HFFc6 (cell line): Measurements from ENCODE around the gene PLA2G3. TPM values are rescaled to one million over a fixed set of nuclear protein-coding genes. Genes with fewer than 3 reads are reported as not detected.

ENCODE experiments used
- DNase-seq: peaks from one replicate; pipeline ENCODE4 v3.0.0-alpha.2; 2018
- H3K27ac Mint-ChIP-seq: 2 replicates; pipeline ENCODE4 v1.8.0; 2020; ENCODE audit warnings: mild to moderate bottlenecking, mixed read lengths
- H3K27me3 Mint-ChIP-seq: 2 replicates; pipeline ENCODE4 v1.8.0; 2021; ENCODE audit warnings: mild to moderate bottlenecking, moderate library complexity, mixed read lengths; ENCODE audit not compliant: insufficient read depth
- H3K36me3 Mint-ChIP-seq: 2 replicates; pipeline ENCODE4 v1.8.0; 2021; ENCODE audit warnings: low read depth, mixed read lengths
- H3K4me1 Mint-ChIP-seq: 2 replicates; pipeline ENCODE4 v1.8.0; 2020; ENCODE audit warnings: low read depth, mixed read lengths
- H3K4me3 Mint-ChIP-seq: 2 replicates; pipeline ENCODE4 v1.8.0; 2020; ENCODE audit warnings: mild to moderate bottlenecking, moderate library complexity, mixed read lengths
- H3K9me3 Mint-ChIP-seq: 2 replicates; pipeline ENCODE4 v1.8.0; 2020; ENCODE audit warnings: mild to moderate bottlenecking, mixed read lengths
- total RNA-seq, 6 experiments: library from RNA; stranded (reverse); fragmentation: NEBNext Ultra II Directional; extraction: Animal tissue kit (Norgen Biotek cat#: 25700); gene quantifications; 2 replicates in 1 of 6; 3 replicates in 5 of 6; pipeline ENCODE4 v1.2.3, GENCODE V29; 2021
- TF ChIP-seq, protein P1 (sequence below): fragments of 200-600 bp; sonication (generic); IDR thresholded peaks from 2 replicates; pipeline ENCODE4 v1.5.0; 2021; ENCODE audit warnings: antibody characterized with exemption, mild to moderate bottlenecking

PLA2G3 gene
- total RNA-seq, 6 experiments from 2014 or later, result 0.05 TPM; not detected in 5

DNA sequence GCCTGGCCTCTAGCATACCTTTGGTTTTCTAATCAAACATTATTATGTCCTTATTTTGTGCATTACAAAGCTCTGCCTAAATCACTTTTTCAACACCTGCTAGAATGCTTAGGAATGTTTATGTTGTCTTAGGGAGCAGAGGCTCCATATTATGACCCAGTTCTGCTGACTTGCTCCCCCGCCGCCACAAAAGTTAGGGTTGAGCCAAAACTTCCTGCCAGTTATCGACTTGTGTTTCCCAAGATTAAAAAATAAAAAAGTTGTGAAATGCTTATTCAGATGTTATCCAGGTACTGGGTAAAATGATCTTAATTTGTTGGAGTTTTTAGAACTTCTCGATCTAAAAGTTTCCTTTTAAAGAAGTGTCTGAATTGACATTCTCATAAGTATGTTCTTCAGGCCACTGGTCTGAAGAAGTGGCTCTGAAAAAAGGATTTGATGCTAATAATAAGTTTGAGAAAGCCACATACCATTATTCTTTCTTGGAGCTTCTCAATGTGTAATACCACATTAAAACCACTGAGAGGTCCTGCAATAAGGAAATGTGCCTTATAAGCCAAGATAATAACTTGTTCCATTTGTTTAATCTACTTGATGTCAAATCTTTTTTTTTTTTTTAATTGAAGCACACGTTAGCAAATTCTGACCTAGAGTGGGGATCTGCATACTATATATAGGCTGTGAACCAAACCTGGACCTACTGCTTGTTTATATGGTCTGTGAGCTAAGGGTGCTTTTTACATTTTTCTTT, 21.9 kb upstream of the PLA2G3 start:
- Mint-ChIP-seq H3K27me3 (no peaks in the 10 kb centered on the region; the same call in 1 of the 2 replicates), H3K27ac (peak overlapping the region; percentile 21; the same call in 1 of the 2 replicates), H3K36me3 (peaks cover 23% of the 10 kb centered on the region), H3K9me3 (no peaks in the 10 kb centered on the region), H3K4me1 (peaks cover 37% of the 10 kb centered on the region), H3K4me3 (peak overlapping the region; percentile 98)
- DNase-seq, result no peak
- TF ChIP-seq, protein P1, sequence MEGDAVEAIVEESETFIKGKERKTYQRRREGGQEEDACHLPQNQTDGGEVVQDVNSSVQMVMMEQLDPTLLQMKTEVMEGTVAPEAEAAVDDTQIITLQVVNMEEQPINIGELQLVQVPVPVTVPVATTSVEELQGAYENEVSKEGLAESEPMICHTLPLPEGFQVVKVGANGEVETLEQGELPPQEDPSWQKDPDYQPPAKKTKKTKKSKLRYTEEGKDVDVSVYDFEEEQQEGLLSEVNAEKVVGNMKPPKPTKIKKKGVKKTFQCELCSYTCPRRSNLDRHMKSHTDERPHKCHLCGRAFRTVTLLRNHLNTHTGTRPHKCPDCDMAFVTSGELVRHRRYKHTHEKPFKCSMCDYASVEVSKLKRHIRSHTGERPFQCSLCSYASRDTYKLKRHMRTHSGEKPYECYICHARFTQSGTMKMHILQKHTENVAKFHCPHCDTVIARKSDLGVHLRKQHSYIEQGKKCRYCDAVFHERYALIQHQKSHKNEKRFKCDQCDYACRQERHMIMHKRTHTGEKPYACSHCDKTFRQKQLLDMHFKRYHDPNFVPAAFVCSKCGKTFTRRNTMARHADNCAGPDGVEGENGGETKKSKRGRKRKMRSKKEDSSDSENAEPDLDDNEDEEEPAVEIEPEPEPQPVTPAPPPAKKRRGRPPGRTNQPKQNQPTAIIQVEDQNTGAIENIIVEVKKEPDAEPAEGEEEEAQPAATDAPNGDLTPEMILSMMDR, result peak; percentile 59

DNA sequence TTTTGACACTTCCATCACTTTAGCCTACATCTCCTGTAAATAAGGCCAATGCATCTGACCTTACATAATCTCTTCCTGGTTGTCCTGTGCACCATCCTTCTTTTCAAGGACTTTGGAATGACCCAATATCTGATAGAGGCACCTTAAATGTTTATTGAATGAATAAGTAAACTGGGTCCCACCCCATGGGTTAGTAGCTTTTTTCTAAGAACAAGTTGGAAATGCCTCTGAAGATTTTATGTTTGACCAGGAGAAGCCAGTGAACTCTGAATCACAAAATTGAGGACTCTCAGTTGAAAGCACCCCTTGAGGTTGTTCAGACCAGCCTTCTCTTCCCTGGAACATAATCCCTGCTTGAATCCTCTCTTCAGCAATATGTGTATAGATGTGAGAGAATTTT, 21.1 kb upstream of the PLA2G3 start:
- H3K4me1 Mint-ChIP-seq, result peaks cover 38% of the 10 kb centered on the region
- no peaks in the 10 kb centered on the region for H3K9me3 Mint-ChIP-seq
- H3K36me3 Mint-ChIP-seq, result peaks cover 23% of the 10 kb centered on the region
- TF ChIP-seq, protein P1, result no peak
- H3K4me3 Mint-ChIP-seq, result peak overlapping the region; percentile 98
- H3K27me3 Mint-ChIP-seq, result no peaks in the 10 kb centered on the region
- H3K27ac Mint-ChIP-seq, result peak overlapping the region; percentile 94; the same call in 1 of the 2 replicates
- no peak for DNase-seq

DNA sequence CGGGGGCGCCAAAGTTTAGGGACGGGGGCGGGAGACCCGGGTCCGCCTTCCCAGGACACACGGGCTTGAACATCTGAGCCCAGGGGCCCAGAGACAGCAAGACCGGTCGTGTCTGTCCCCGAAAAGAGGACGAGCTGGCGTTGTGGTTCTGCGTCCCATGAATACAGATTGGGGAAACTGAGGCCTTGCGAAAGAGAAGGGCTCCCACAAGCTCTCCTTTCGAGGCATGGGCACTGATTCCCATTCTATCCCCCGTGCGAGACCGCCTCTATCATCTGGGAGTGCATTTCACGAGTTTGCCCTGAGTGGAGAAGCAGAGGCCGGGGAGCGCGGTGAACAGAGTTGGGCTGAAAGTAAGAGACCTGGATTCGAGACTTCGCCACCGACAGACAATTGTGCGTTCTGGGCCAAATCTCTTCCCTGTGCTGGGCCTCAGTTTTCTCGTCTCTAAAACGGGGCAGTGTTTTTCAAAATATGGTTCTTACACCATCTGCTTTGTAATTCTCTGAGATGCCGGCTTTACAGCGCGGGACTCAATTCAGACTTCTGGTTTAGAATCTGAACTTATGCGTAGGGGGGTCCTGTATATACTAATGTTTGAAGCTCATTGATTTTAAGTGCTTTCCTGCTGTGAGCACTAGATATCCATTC, 20.1 kb upstream of the PLA2G3 start:
- H3K4me1 Mint-ChIP-seq, result peaks cover 47% of the 10 kb centered on the region
- H3K27me3 Mint-ChIP-seq, result no peaks in the 10 kb centered on the region
- TF ChIP-seq, protein P1, result no peak
- peak overlapping the region; percentile 94 for H3K27ac Mint-ChIP-seq
- peak overlapping the region; percentile 98 for H3K4me3 Mint-ChIP-seq
- no peak for DNase-seq
- peaks cover 22% of the 10 kb centered on the region for H3K36me3 Mint-ChIP-seq
- no peaks in the 10 kb centered on the region for H3K9me3 Mint-ChIP-seq

DNA sequence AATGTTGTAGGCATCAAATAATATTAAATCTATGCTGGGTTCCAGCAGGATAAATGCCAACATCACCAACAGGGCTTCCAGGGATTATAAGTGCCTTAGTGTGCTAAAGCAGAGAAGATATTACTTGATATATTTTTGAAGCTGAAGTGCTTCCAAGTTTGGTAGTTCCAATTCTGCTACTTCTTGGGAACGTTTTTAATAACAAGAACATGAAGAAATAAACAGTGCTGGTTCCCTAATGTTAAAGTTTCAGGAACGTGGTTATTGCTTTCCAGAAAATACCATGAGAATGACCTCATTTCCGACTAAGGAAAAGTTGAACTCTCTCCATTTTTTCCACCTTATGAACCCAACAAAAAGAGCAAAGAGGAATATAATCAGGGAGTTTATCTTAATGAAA, 15.1 kb upstream of the PLA2G3 start:
- DNase-seq, result peak; percentile 42
- TF ChIP-seq, protein P1, result no peak
- no peaks in the 10 kb centered on the region for H3K9me3 Mint-ChIP-seq
- H3K4me3 Mint-ChIP-seq, result no peak overlapping the region
- peaks cover 24% of the 10 kb centered on the region for H3K4me1 Mint-ChIP-seq
- H3K27me3 Mint-ChIP-seq, result no peaks in the 10 kb centered on the region
- H3K27ac Mint-ChIP-seq, result peak overlapping the region; percentile 74
- peaks cover 8% of the 10 kb centered on the region for H3K36me3 Mint-ChIP-seq

DNA sequence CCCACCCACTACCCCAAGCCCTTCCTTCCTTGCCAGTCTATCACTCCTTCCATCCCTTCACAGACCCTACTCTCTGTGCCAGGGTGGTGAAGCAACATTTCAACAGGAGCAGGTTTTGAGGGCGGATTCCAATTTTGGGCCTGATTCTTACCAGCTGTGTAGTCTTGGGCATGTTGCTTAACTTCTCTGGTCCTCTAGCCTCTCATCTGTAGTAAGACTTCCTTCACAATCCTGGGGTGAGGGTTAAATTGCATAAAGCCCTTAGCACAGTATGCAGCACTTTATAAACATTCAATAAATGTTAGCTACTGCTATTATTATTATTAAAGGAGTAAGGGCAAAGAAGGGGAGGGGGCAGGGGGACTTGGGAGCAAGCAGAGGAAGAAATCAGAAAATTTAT, 14.7 kb upstream of the PLA2G3 start:
- TF ChIP-seq, protein P1, result no peak
- Mint-ChIP-seq H3K36me3 (peaks cover 5% of the 10 kb centered on the region), H3K27me3 (no peaks in the 10 kb centered on the region), H3K4me3 (no peak overlapping the region), H3K27ac (no peak overlapping the region), H3K4me1 (peaks cover 24% of the 10 kb centered on the region), H3K9me3 (no peaks in the 10 kb centered on the region)
- no peak for DNase-seq
